Jurkat, Clone E6-1 (cell line): ENCODE data around the gene FAM227A. TPM values are rescaled to one million over a fixed set of nuclear protein-coding genes. Genes with fewer than 3 reads are reported as not detected.

Experiments
- DNase-seq: peaks from one replicate; pipeline ENCODE4 v3.0.0-alpha.2; 2011; ENCODE audit warnings: low read depth, low spot score
- H3K4me3 ChIP-seq: 2 replicates; pipeline ENCODE4 v1.5.1; 2011; ENCODE audit warnings: mild to moderate bottlenecking, low read length, control low read depth, moderate library complexity
- polyA plus RNA-seq: library from polyadenylated mRNA; unstranded; fragments of >200 nt; gene quantifications from one replicate; pipeline ENCODE4 v1.2.1, GENCODE V29; 2012; ENCODE audit warnings: missing spikeins; ENCODE audit not compliant: insufficient read length, insufficient read depth

Gene FAM227A
- 2.8 TPM for polyA plus RNA-seq

DNA sequence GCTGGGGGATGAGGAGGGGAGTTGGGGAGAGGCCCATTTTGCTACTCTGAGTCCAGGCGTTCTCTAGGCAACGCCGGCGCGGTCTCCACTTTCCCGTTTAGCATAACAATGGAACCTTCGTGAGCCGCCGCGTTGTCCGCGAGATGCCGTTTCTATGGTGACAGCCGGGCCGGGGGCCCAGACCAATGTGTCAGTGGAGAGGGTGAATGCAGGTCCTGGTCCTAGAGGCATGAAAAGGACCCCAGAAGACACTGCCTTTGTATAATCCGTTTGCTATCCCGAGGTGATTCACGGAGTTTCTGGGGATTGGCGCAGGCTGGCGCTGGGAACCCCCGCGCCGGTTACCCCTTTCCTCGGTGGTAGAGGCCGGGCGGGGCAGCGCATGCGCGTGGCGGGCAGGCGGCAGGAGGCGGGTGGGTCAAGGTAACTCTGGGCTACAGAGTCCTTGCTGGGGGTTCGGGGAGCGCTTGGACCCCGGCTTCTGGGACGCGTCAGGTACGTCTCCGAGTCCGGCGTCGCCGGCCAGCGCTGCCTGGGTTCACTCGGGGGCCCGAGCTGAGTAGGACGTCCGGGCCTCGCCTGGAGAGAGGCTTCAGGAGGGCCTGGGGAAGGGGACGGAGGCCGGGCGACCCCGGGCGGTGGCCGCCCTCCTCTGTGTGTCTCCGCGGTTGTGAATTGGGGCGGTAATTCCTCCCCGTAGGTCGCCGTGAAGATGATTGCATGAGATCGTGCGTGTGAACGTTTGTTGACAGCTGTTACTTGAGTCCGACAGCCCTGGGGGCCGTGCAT, at the start of gene FAM227A, which contains the start of gene CBY1:
Gene FAM227A, minus strand, starts transcription at position 137 of the 789 bp plus-strand sequence. CDS start 6,224 bp downstream, outside the sequence.
Gene CBY1, plus strand, starts transcription at position 383 of the 789 bp plus-strand sequence. CDS start 11,417 bp downstream, outside the sequence.
- DNase-seq = peak; percentile 67
- peak within 1 kb of the TSS; percentile 89 for H3K4me3 ChIP-seq

DNA sequence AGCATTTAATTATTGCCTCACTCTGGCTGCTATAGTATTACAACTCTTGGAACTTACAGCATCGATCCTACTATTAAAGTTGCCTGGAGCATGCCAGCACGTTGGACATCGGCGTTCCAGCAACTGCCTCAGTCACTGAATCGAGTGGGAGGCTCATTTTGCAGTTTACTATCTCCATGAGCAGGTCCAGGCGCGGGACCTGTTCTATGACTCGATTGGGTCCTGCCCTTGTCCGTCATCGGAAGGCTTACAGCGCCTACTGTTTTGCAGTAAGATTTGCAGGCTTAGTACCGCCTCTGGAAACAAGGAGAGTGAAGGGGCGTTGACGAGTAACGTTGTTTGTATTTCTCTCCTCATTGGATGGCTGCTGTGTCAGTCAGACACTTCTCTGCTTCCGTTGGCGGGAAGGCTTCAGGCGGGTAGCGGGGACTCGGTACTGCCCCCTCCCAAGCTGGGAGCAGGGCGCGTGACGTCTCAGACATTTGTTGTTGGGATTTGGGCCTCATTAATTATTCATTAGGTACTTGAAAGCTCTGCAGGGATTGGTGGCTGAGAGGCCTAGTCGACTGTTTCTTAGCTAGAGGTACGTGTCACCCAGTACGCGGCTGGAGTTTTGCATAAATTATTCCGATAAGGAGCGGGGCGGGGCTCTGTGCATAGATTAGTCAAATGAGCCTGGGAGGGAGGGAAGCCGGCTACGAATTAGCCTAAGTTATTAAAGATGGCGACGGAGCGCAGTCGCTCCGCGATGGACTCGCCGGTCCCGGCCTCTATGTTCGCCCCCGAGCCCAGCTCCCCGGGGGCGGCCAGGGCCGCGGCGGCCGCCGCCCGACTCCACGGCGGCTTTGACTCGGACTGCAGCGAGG, 49.3 kb upstream of the FAM227A start, which contains the start of gene GTPBP1:
Gene GTPBP1, plus strand, starts transcription at position 710 of the 866 bp plus-strand sequence. Its CDS starts 12 bp downstream, at position 722.
- DNase-seq = peak; percentile 100

DNA sequence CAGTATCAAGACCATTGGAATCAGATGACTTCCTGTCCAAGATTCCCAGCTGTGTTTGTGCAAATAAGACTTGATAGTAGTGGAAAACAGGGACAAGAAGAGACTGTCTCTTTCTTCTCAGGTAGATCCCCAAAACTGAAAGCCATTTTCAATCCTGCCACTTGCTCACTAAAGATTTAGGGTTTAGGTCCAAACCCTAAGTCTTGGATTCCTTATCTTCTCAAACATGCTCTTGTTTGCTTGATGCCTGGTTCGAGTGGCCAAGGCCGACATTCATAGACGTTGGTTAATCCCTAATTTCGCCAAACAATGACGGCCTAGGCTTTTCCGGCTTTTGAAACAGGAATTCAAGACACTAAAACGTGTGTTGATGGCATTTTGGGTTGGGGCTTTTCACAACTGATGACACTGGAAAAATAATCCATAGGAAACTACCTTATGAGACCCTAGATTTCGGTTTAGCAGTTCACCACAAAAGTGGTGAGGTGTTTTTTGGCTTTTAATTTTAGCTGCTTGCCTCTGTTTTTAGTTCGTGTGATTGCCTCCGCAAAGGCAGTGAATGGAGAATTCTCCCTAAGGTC, 48.6 kb upstream of the FAM227A start:
- DNase-seq = no peak
- peak overlapping the region; percentile 53 for H3K4me3 ChIP-seq

More for the DNA sequence above, 49.3 kb upstream of the FAM227A start, which contains the start of gene GTPBP1:
- peak within 1 kb of the TSS; percentile 75 for H3K4me3 ChIP-seq

DNA sequence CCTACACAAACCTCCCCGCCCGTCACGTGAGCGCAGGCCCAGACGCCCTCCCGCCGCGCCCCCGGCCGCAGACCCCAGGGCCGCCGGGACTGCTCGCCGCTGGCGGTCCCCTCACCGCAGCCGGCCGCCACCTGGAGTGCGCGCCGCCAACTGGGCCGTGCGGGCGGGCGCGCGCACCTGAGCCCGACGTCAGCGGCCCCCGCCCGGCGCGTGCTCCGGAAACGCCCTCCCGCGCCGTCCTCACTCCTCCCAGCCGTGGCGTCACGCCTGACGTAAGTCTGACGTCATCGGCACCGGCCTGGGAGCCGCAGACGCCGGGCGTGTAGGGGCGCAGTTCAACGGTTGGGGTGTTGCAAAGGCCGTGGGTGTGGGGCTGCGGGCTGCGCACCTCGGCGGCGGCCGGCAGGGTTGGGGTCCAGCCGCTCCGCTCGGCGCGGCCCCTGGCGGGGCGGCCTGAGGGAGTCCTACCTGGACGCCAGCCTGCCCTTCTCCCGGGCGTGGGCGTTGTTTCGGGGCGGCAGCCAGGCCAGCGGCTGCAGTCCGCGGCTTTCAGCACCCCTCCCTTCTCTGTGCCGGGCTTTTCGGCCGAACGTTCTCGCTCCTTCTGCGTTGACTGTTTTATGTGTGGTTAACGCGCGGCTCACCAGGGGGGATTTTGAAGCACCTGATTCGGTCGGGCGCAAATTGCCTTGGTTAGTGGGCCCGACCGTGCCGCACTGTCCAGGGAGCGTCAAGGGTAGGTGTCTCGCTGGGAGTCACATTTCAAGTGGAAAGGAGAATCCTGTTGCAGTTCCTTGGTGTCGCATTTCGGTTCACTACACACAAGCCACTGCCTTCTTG, 44.8 kb upstream of the FAM227A start, which contains the start of gene JOSD1:
Gene JOSD1, minus strand, starts transcription at position 155 of the 840 bp plus-strand sequence. CDS start 956 bp downstream, outside the sequence.
- peak; percentile 90 for DNase-seq
- peak within 1 kb of the TSS; percentile 75 for H3K4me3 ChIP-seq

DNA sequence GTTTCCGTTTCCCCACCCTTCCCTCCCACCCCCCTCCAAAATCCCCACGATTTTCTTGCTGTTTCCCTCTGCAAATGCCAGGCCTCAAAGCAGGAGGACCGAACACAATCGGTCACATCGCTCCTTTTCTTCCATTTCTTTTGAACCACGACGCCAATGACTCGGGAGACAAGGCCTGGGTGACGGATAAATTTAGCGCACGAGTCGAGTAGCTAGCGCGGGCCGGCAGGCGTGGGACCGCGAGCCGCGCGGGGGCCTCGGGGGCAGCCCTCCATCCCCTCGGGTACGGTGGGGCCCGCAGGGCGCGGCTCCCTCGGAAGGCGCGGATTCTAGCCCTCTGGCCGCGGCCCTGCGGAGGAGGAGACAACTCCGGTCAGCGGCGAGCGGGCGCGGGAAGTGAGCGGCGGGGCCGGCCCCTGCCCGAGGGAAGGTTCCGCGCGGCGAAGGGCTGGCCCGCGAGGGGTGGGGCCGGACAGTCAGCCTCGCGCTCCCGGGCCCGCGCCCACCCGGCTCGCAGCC, 44.1 kb upstream of the FAM227A start:
- peak overlapping the region; percentile 75 for H3K4me3 ChIP-seq
- no peak for DNase-seq

DNA sequence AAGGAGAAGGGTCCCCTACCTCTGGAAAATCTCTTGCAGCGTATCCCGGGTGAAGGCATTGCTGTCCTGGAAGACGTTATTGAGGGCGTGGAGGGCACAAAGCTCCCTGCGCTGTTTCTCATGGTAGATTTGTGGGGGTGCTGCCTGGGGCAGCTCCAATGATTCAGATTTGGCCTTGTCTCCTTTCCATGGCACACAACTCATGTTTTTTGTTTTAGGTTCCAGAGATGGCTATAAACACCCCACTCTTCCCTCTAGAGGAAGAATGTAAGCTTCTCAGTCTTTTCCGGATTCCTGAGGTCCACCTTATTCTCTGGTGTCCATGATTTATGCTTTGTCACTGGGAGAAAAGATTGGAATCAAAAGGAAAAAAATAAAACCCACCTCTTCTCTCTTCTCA, 43.6 kb upstream of the FAM227A start:
- no peak for DNase-seq

DNA sequence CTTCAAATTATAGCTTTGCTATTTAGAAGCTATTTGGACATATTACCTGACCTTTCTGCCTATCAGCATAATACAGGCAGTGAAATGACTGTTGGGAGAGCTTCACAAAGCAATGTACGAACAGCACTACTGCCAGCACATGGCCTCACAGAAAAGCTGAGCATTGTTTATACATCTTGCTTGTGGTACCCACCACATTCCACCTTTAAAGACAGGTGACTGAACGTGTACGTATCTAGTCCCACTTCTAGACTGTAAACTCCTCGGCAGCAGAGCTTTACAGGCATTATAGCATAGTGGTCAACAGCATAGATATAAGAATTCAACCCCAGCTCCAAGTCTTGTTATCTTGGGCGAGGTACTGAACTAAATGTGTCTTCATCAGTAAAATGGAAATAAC, 43.0 kb upstream of the FAM227A start:
- no peak for DNase-seq
- no peak overlapping the region for H3K4me3 ChIP-seq

More for the DNA sequence above, 43.6 kb upstream of the FAM227A start:
- H3K4me3 ChIP-seq = peak overlapping the region; percentile 75

DNA sequence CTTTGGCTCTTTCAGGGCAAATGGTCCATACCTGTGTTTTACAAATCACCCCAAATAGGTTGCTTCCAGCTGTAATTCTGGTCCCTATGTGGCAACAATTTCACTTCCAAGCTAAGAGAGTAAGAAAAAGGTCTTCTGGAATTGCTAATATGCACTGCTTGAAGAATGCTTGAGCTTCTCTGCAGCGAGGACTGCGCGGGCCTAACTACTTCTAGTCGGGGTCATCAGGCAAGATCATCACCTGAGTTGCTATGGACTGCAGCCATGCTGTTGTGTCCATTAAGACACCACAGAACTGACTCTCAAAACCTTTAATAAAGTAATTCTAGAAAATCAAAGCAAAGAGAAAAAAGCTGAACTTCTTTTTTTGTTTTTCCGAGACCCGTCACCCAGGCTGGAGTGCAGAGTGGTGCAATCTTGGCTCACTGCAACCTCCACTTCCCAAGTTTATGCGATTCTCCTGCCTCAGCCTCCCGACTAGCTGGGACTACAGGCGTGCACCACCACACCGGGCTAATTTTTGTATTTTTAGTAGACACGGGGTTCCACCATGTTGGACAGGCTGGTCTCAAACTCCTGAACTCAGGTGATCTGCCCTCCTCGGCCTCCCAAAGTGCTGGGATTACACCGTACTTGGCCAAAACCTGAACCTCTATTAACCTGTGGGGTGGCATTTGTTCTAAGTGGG, 42.4 kb upstream of the FAM227A start:
- no peak overlapping the region for H3K4me3 ChIP-seq
- no peak for DNase-seq

DNA sequence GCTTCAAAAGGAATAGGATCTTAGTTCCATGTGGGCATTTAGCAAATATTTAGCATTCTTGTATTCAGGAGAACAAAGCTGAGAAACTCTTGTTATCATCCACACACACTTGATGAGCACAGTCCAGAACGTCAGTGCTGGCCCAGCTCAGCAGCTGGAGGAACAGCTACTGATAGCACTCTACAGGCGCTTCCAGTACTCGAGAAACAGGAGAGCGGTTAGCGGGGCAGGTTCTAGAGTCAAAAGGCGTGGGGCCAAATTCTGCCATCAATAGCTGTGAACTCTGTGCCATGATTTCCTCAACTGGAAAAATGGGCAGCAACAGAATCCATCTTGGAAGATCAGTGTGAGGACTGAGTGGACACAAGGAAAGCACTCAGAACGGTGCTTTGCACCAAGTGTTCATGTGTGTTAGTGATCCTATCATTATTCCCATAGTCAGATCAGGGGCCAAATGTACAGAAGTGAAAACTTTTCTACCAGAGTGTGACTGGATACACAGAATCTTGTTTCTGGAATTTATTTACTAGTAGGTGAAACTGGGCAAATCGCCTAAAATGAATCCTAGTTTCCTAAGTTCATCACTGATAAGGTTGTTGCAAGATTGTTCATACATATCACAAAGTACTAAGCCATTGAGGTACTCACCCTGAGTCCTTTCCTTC, 41.4 kb upstream of the FAM227A start:
- no peak for DNase-seq
- no peak overlapping the region for H3K4me3 ChIP-seq

DNA sequence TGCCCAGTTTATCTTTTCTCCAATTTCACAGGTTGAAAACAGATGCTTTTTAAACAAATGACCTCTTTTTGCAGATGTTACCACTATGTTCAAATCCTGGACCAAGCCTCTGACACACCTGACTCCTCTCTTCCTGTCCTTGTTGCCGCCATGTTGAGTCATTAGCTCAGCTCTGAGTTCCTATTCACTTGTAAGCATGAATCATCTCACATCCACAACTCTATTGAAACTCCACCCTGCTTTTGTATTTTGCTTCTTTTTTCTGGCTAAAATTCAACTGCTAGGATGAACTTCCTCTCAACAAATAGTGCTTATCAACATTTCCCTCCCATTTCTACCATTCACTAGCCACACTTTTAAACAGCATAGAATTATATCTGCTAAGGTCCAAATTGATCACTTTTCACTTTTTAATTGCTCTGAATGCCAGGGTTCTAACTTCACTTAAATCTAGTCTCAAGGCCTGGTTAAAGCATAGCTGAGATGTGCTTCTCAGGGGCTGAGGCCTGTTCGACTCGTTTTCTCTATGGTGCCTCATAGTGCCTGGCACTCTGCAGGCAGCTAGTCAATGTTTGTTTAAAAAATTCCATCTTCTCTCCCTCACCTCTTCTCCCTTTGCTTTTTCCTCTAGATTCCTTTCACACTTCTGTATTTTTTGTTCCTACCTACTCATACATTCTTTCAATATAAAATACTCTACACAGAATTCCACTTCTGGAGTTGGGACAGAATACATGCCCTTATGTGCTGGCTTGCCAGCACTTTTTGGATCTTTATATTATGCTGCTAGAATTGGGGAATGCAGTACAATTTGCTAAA, 40.6 kb upstream of the FAM227A start:
- no peak overlapping the region for H3K4me3 ChIP-seq
- no peak for DNase-seq

DNA sequence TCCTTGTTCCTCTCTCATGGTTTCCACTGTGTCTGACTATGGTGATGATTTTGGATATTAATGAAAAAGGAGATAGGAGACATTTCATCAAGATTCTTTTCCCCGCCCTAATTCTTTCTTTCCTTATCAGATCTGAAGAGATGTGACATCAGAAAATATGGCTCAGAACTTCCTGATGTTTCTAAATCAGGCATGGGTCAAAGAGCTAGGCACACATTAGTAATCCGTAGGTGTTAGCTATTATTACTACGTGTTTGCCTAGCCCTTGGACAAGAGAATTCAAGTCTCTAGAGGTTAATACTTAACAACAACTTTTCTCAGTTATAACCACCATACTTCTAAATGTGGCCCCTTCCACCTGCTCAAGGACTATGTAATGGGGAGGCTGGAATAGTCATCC, 38.7 kb upstream of the FAM227A start:
- no peak for DNase-seq
- no peak overlapping the region for H3K4me3 ChIP-seq

DNA sequence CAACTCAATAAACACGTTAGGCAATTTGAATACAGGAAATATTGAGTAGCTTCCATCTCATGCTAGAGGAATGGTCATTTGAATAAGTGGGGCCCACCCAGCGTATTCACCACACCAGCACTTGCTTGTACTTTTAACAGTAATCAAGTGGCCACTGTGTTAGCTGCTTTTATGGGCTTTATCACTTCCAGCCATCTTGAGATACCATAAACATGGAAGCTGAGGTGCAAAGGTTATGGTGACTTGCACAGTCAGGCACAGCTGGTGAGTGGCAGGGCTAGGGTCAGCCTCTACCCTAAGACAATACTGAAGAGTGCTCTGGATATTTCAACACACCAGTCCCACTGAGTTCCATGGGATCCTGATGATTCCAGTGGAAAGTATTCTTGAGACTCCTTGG, 37.9 kb upstream of the FAM227A start:
- DNase-seq = no peak
- H3K4me3 ChIP-seq = no peak overlapping the region

DNA sequence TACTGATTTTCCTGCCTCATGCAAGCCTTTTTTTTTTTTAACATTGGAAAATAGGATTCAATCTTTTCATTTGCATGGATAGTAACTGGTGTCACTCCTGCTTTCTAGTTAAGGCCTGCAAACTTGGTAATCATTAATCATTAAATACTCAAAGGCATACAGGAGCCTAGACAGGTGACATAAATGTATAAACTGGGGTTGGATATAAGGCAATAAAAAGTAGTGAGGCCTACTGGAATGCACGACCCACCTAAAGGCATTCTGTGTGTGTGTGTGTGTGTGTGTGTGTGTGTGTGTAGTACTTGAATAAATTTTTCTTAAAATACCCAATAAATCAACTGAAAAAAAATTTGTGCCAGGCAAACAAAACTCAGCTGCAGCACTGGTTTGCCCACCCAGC, 33.5 kb upstream of the FAM227A start:
- no peak overlapping the region for H3K4me3 ChIP-seq
- no peak for DNase-seq

DNA sequence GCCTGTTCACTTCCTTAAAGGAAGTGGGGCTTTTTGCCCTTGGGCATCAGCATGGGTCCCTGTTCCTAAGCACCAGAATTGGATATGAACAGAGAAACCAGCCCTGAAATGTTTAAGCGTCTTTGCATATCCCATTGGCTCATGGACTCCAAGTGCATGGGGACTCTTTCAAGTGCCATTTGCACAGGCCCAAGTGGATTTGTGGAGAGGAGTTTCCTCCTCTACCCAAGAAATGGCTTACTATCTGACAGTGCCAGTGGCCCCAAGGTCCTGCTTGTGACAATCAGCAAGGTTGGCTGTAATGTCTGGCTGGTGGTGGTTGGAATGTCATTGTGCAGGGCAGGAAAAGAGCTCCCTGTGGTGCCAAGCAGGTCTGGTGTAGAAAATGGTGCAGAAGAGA, 29.6 kb upstream of the FAM227A start:
- no peak overlapping the region for H3K4me3 ChIP-seq
- DNase-seq = no peak

DNA sequence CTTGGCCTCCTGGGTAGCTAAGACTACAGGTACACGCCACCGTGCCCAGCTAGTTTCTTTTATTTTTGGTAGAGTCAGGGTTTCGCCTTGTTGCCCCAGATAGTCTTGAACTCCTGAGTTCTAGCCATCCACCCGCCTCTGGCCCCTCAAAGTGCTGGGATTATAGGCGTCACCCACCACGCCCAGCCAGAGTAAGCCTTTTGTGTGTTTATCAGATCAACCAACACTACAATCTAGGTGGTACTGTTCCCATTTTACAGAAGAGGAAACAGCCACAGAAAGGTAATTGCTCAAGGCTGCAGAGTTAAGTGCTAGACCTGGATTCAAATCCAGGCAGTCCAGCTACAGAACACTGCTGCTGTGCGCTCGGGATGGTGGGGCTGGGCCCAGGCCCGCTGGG, 28.7 kb upstream of the FAM227A start:
- H3K4me3 ChIP-seq = no peak overlapping the region
- no peak for DNase-seq

DNA sequence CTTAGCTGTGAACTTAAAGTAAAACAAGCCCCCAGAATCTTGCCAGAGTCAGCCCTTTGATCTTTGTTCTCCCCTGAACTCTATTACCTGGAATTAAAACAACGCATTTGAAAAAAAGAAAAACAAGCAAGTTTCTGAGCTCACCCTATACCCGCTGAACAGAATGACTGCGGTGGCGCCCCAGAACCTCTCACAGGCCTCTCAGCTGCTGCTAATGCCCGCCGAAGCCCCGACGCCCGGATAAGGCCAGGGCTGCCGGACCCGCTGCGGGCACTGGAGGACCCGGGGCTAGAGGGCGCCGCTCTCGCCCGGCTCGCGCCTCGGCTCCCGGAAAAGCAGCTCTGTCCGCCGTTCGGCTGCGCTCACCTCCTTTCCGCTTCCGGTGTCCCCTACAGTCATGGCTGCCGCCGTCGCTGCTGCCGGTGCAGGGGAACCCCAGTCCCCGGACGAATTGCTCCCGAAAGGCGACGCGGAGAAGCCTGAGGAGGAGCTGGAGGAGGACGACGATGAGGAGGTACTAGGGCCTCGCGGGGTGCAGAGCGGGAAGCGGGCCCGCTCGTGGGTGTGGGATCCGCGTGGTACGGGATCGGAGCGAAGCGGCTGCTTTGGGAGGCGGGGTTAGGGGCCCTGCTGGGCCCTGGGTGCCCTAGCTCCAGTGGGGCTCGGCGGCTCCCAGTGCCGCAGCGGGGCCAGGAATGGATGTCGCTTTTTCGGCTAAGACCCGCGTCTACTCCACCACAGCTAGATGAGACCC, 25.6 kb upstream of the FAM227A start, which contains the start of gene TOMM22:
Gene TOMM22, plus strand, starts transcription at position 376 of the 754 bp plus-strand sequence. Its CDS starts 22 bp downstream, at position 398.
- peak; percentile 72 for DNase-seq

More for the DNA sequence above, 25.6 kb upstream of the FAM227A start, which contains the start of gene TOMM22:
- peak within 1 kb of the TSS; percentile 99 for H3K4me3 ChIP-seq
